PFSK-1 (cell line): ENCODE results near the gene FASN.

Source experiments
- FOXP2 ChIP-seq: optimal IDR thresholded peaks from 2 replicates; pipeline ENCODE3; 2011; ENCODE audit warnings: borderline replicate concordance, control low read depth, inconsistent platforms; ENCODE audit not compliant: insufficient read depth; ENCODE audit errors: extremely low read length, extremely low read depth
- POLR2AphosphoS5 ChIP-seq: IDR thresholded peaks from 2 replicates; pipeline ENCODE4 v1.6.1; 2012; ENCODE audit warnings: low read depth, mild to moderate bottlenecking, control low read depth, low read length, moderate library complexity
- SIN3A ChIP-seq: IDR thresholded peaks from 2 replicates; pipeline ENCODE4 v1.6.1; 2012; ENCODE audit warnings: mild to moderate bottlenecking, low read length, moderate library complexity, borderline replicate concordance; ENCODE audit not compliant: insufficient read depth
- TAF1 ChIP-seq: IDR thresholded peaks from 2 replicates; pipeline ENCODE4 v1.6.1; 2012; ENCODE audit warnings: low read length, control low read depth, borderline replicate concordance; ENCODE audit not compliant: insufficient read depth
- TF ChIP-seq, protein P1 (sequence below), 2 experiments: IDR thresholded peaks; 2 replicates each; pipeline versions ENCODE4 v1.6.1 to v1.8.0; 2011 to 2012; ENCODE audit warnings: low read depth in 2 of 2, low read length in 2 of 2, control low read depth in 1 of 2, inconsistent platforms in 1 of 2, mild to moderate bottlenecking in 1 of 2, moderate library complexity in 1 of 2; ENCODE audit not compliant: insufficient read depth in 1 of 2

The FASN gene

GRCh38 chr17:82061047-82061925 is 36.8 kb downstream of the FASN start:
- TF ChIP-seq POLR2AphosphoS5 (0 out of 2 replicates have a peak, but pooled peaks have one; percentile 44), FOXP2 (no peak)

DNA sequence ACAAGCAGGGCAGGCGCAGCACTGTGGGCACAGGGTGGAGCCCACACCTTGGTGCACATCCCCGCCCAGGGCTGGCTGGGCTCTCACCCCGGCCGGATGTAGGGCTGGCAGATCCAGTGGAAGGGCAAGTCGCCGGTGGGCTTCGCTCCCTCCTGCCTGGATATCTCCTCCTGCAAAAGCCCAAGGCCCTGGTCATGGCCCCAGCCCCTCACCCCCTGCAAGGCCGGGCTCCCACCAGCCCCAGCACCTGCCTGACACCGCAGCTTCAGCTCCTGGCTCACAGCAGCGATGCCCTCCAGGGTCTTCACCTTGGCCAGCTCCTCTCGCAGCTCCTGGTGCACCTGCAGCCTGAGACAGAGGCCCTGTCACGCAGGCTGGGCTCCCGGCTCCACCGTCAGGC is 37.4 kb downstream of the FASN start:
- no peak for TF ChIP-seq POLR2AphosphoS5
- TF ChIP-seq FOXP2 = no peak
- no peak for TF ChIP-seq SIN3A
- TF ChIP-seq, protein P1, sequence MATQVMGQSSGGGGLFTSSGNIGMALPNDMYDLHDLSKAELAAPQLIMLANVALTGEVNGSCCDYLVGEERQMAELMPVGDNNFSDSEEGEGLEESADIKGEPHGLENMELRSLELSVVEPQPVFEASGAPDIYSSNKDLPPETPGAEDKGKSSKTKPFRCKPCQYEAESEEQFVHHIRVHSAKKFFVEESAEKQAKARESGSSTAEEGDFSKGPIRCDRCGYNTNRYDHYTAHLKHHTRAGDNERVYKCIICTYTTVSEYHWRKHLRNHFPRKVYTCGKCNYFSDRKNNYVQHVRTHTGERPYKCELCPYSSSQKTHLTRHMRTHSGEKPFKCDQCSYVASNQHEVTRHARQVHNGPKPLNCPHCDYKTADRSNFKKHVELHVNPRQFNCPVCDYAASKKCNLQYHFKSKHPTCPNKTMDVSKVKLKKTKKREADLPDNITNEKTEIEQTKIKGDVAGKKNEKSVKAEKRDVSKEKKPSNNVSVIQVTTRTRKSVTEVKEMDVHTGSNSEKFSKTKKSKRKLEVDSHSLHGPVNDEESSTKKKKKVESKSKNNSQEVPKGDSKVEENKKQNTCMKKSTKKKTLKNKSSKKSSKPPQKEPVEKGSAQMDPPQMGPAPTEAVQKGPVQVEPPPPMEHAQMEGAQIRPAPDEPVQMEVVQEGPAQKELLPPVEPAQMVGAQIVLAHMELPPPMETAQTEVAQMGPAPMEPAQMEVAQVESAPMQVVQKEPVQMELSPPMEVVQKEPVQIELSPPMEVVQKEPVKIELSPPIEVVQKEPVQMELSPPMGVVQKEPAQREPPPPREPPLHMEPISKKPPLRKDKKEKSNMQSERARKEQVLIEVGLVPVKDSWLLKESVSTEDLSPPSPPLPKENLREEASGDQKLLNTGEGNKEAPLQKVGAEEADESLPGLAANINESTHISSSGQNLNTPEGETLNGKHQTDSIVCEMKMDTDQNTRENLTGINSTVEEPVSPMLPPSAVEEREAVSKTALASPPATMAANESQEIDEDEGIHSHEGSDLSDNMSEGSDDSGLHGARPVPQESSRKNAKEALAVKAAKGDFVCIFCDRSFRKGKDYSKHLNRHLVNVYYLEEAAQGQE (IDR thresholded peaks at IDR 0.05; ENCODE audit: insufficient read depth in 1 of 2, low read depth in 2 of 2, low read length in 2 of 2) = no peak
- no peak for TF ChIP-seq TAF1

DNA sequence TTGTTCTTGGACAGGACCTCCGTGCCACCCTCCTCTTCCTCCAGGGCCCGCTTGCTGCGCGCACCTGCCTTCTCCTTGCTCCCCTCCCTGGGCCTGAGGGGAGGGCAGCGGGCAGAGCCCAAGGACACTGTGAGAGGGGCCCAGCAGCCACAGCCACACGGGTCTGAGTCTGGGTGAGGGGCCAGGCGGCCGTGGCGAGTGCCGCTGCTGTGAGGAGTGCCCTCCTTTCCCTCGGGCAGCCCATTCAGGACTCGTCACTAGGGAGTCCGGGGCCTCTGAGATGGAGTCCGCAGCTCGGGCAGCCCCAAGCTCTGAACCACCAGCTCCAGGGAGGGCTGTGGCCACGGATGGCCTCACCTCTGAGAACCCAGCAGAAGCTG is 38.0 kb downstream of the FASN start:
- TF ChIP-seq, protein P1 (IDR thresholded peaks at IDR 0.05; ENCODE audit: insufficient read depth in 1 of 2, low read depth in 2 of 2, low read length in 2 of 2) = no peak
- no peak for TF ChIP-seq TAF1
- no peak for TF ChIP-seq POLR2AphosphoS5
- TF ChIP-seq SIN3A = no peak
- no peak for TF ChIP-seq FOXP2

- no peak for TF ChIP-seq FOXP2
- peak; percentile 31; the same call in 1 of the 2 replicates for TF ChIP-seq POLR2AphosphoS5
Measured at GRCh38 chr17:82059272-82060000, 38.6 kb downstream of the FASN start.

DNA sequence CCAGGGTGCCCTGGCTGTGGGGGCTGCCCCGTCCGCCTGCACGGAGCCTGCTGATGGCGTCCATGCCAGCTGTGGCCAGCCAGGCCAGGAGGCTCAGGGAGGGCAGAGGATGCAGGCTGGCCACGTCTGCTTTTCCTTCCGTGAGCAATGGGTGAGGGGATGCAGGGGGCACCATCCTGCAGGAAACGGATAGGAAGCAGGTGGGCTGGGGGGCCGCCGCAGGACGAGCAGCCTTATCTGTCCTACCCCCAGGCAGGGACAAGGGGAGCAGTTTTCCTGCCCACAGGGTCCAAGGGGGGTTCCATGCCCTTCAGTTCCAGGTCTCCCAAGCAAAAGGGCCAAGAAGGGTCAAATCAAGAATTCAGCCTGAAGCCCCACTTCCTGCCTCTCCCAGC is 39.2 kb downstream of the FASN start:
- TF ChIP-seq, protein P1 (IDR thresholded peaks at IDR 0.05; ENCODE audit: insufficient read depth in 1 of 2, low read depth in 2 of 2, low read length in 2 of 2) = no peak
- TF ChIP-seq TAF1 (no peak), FOXP2 (no peak), SIN3A (no peak), POLR2AphosphoS5 (no peak)

DNA sequence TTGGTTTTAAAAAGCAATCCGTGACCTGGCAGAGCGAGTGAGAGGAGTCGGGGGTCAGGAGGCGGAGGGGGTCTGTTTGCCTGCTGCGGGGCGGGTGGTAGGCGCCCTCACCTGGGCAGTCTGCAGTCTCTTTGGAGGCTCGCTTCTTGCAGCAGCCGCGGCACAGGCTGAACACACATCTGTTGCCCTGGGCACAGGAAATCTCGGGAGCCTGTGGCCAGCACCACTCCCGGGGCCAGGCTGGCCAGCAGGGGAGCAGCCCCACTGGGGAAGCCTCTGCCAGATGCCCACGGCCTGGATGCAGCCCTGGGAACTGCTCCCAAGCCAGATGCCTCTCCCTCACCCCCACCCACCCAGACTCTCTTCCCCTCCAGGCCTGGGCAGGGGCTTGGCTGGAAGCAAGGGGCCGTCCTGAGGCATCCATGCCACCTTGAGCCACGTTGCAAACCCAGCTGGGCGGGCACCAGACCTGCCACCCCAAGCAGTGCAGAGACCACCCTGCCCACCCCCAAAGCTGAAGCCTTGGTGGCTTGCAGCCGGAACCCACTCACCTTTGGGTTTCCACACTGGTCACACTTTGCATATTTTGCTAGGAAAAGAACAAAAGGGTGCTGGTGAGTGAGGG is 39.7 kb downstream of the FASN start:
- TF ChIP-seq, protein P1 (IDR thresholded peaks at IDR 0.05; ENCODE audit: insufficient read depth in 1 of 2, low read depth in 2 of 2, low read length in 2 of 2) = no peak
- TF ChIP-seq SIN3A (no peak), FOXP2 (no peak), TAF1 (no peak), POLR2AphosphoS5 (no peak)
